Mucosa of stomach (tissue), 1 donor: ENCODE measurements around the gene SOX4.

Experiments used
- H3K27me3 ChIP-seq: one replicate; pipeline ENCODE4 v1.7.0; 2013; ENCODE audit warnings: mild to moderate bottlenecking, low read length; ENCODE audit not compliant: control insufficient read depth, insufficient read depth
- H3K36me3 ChIP-seq: one replicate; pipeline ENCODE4 v1.7.0; 2013; ENCODE audit warnings: low read length; ENCODE audit not compliant: control insufficient read depth, insufficient read depth
- H3K4me1 ChIP-seq: one replicate; pipeline ENCODE4 v1.7.0; 2013; ENCODE audit warnings: mild to moderate bottlenecking, low read length; ENCODE audit not compliant: control insufficient read depth, insufficient read depth
- H3K4me3 ChIP-seq: one replicate; pipeline ENCODE4 v1.7.0; 2013; ENCODE audit warnings: low read length
- H3K9ac ChIP-seq: one replicate; pipeline ENCODE4 v1.7.0; 2013; ENCODE audit warnings: mild to moderate bottlenecking, low read length, moderate library complexity
- H3K9me3 ChIP-seq: one replicate; pipeline ENCODE4 v1.7.0; 2013; ENCODE audit warnings: mild to moderate bottlenecking, low read length, moderate library complexity; ENCODE audit not compliant: control insufficient read depth
- donor health status: Pancreatic carcinoma.

SOX4 gene

GRCh38 chr6:21634582-21634981 is 41.0 kb downstream of the SOX4 start:
- Histone ChIP-seq H3K9me3 (no peaks in the 10 kb centered on the region), H3K9ac (no peak overlapping the region), H3K4me1 (no peaks in the 10 kb centered on the region), H3K27me3 (no peaks in the 10 kb centered on the region), H3K4me3 (no peak overlapping the region), H3K36me3 (no peaks in the 10 kb centered on the region)

- no peaks in the 10 kb centered on the region for H3K36me3 ChIP-seq
- H3K4me3 ChIP-seq = no peak overlapping the region
These were observed 43.3 kb downstream of the SOX4 start for GRCh38 chr6:21636876-21637275.

GRCh38 chr6:21639316-21639715 is 45.8 kb downstream of the SOX4 start:
- H3K4me3 ChIP-seq = no peak overlapping the region
- H3K36me3 ChIP-seq = no peaks in the 10 kb centered on the region
- H3K27me3 ChIP-seq = no peaks in the 10 kb centered on the region
- no peaks in the 10 kb centered on the region for H3K9me3 ChIP-seq
- H3K9ac ChIP-seq = no peak overlapping the region
- H3K4me1 ChIP-seq = no peaks in the 10 kb centered on the region

More at GRCh38 chr6:21636876-21637275, 43.3 kb downstream of the SOX4 start:
- Histone ChIP-seq H3K9ac (no peak overlapping the region), H3K9me3 (no peaks in the 10 kb centered on the region), H3K27me3 (no peaks in the 10 kb centered on the region), H3K4me1 (no peaks in the 10 kb centered on the region)
